Measurements from ENCODE around the gene GALNT2. TPM values are rescaled to one million over a fixed set of nuclear protein-coding genes. Genes with fewer than 3 reads are reported as not detected.
A peak's percentile ranks its signal among the peaks of the same experiment; 100 is the strongest.

GALNT2 gene
- 100 to 1,000 TPM in 1 of 6 donors, 10 to 100 TPM in 5; 50.7 to 118 (median 71.3) TPM for total RNA-seq
- polyA plus RNA-seq, result 10 to 100 TPM; 18.3 to 24.2 TPM

- H3K4me3 ChIP-seq, result peak within 1 kb of the TSS; percentile 65 to 96 (median 86)
- no peaks in the 10 kb centered on the region for H3K36me3 ChIP-seq
- no peaks in the 10 kb centered on the region for H3K9me3 ChIP-seq
- no peaks in the 10 kb centered on the region for H3K27me3 ChIP-seq
- FAIRE-seq (no peak), DNase-seq (peak; percentile 92 to 96 (median 94)), ATAC-seq (peak; percentile 80 to 89 (median 87))
- WGBS, 2 donors, result 0% methylated on average over 39 to 104 of the region's 104 CpGs
- peak within 1 kb of the TSS; percentile 70 to 90 (median 84) for H3K27ac ChIP-seq
- H3K4me1 ChIP-seq, result peaks cover 13 to 25% (median 13%) of the 10 kb centered on the region in 3 donors
- TF ChIP-seq CTCF (IDR thresholded peaks at IDR 0.05), result no peak
- intact Hi-C loops (cut with DNase I), result no loop called here
Measured at GRCh38 chr1:230066466-230067404, at the start of gene GALNT2. GALNT2 (plus strand) TSS chr1:230067238; CDS start chr1:230067281, 43 bp downstream.

GRCh38 chr1:230020451-230020850 lies 46.6 kb upstream of the GALNT2 start:
- ATAC-seq (no peak), DNase-seq (no peak), FAIRE-seq (no peak)
- intact Hi-C loops (cut with DNase I), result no loop called here
- Histone ChIP-seq H3K36me3 (no peaks in the 10 kb centered on the region), H3K9me3 (no peaks in the 10 kb centered on the region), H3K4me3 (no peak overlapping the region), H3K27me3 (no peaks in the 10 kb centered on the region), H3K27ac (no peak overlapping the region), H3K4me1 (no peaks in the 10 kb centered on the region)
- WGBS, 2 donors, result 98% methylated on average over 3 of the region's 3 CpGs
- TF ChIP-seq CTCF (IDR thresholded peaks at IDR 0.05), result no peak

DNA sequence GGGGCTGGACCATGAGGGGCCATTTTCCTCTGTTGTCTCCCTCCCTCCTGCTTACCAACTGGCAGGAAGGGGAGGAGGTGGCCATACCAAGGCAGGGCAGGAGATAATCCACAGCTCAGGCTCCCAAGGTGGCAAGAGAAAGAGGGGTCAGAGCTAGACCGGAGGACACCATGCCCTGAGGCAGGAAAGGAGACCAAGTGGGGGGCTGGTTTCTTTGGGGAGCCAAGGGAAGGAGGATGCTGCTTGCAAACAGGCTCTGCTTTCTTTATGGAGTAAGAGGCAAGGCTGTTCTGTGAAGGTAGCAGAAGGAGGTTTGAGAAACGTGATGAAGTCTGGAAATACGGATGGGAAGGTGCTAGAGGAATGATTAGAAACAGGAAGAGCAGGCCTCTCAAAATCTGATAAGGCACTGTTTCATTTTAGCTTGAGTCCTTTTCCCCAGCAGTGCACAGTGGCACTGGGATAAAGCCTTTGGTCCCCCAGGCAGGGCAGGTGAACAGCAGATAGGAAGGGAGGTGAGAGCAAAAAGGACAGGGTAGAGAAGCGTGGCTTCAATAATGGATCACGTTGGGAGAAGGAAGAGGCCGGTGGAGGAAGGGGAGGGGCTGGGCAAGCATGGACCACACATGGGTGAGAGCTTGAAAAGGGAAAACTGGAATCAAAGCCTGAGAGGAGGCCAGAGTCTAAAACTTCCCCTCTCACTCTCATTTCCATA lies 44.2 kb upstream of the GALNT2 start:
- no peaks in the 10 kb centered on the region for H3K4me1 ChIP-seq
- no peak for DNase-seq
- 85 to 95% methylated on average over 6 of the region's 6 CpGs for WGBS, 2 donors
- no peak for ATAC-seq
- no peaks in the 10 kb centered on the region for H3K9me3 ChIP-seq
- no peak overlapping the region for H3K27ac ChIP-seq
- H3K4me3 ChIP-seq, result no peak overlapping the region
- no peak for FAIRE-seq
- no peaks in the 10 kb centered on the region for H3K27me3 ChIP-seq
- no peaks in the 10 kb centered on the region for H3K36me3 ChIP-seq
- no peak for TF ChIP-seq CTCF (IDR thresholded peaks at IDR 0.05)
- intact Hi-C loops (cut with DNase I), result no loop called here

DNA sequence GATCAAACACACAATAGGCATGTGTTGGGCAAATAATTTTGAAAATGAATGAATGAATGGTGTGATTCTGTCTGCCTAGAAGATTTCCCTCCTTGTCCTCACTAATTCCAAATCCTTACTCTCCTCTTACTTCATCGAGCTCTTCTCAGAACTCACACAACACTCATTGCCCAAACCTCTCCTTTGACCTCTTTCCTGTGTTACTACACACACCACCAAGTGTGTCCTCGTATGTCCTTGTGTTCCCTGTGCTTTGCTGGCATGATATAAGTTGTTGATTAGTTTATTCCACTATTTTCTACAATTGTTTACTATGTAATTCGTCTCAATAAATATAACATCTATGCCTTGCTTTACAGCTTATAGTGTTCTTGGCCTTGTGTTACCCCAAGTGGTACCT lies 41.4 kb upstream of the GALNT2 start:
- FAIRE-seq, result no peak
- 88 to 94% methylated on average over 3 of the region's 3 CpGs for WGBS, 2 donors

More for the DNA sequence above, 41.4 kb upstream of the GALNT2 start:
- no peak overlapping the region for H3K27ac ChIP-seq
- no peaks in the 10 kb centered on the region for H3K27me3 ChIP-seq
- no peaks in the 10 kb centered on the region for H3K36me3 ChIP-seq
- TF ChIP-seq CTCF (IDR thresholded peaks at IDR 0.05), result no peak
- DNase-seq (no peak), ATAC-seq (peak in 1 of 4 donors; percentile 34)
- intact Hi-C loops (cut with DNase I), result no loop called here
- H3K9me3 ChIP-seq, result no peaks in the 10 kb centered on the region
- no peak overlapping the region for H3K4me3 ChIP-seq
- no peaks in the 10 kb centered on the region for H3K4me1 ChIP-seq

All from pancreas (tissue), 10 donors.